HS-27A (cell line): ENCODE results near the gene ATP2A2.
"Not testable (repeated sequence)": the region's sequence is repeated elsewhere in the genome, so short reads cannot be mapped to it uniquely, and the experiment has no call there.

Experiments used
- DNase-seq: peaks from one replicate; pipeline ENCODE4 v3.0.0-alpha.2; 2012; ENCODE audit warnings: low read depth, missing footprints

Gene ATP2A2

DNA sequence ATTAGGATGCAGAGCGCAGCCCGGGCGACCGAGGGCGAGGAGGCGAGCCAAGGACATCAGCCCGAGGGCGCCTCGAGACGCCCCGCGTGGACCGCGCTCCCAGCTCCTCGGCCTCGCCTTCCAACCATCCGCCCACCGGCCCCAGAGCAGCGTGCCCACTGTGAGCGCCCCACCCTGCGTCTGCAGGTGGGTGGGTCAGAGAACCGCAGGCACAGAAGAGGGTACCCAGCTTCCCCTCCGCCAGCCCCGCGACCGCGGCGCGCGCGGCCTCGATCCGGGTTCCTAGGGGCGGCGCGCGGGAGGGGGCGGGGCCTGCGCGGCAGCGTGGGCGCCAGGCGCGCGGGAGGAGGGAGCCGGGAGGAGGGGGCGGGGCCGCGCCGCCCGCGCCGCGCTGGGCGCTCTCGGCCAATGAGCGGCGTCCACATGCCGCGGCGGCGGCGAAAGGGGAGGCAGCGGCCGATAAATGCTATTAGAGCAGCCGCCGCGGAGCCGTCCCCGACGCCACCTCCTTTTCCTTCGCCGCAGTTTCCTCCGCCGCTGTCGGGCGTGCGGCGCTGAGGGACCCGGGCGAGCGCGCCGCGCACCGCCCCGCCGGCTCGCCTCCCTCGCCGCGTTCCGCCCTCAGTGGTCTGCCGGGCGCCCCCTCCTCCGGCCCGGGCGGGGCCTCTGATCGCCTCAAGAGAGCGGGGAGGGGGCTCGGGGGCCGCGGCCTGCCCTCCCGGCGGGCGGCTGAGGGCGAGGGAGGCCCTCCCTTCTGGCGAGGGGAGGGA lies at the start of gene ATP2A2:
ATP2A2 (plus strand) TSS at position 469 of the 770 bp plus-strand sequence. CDS start 543 bp downstream, outside the sequence.
- DNase-seq = no peak

DNA sequence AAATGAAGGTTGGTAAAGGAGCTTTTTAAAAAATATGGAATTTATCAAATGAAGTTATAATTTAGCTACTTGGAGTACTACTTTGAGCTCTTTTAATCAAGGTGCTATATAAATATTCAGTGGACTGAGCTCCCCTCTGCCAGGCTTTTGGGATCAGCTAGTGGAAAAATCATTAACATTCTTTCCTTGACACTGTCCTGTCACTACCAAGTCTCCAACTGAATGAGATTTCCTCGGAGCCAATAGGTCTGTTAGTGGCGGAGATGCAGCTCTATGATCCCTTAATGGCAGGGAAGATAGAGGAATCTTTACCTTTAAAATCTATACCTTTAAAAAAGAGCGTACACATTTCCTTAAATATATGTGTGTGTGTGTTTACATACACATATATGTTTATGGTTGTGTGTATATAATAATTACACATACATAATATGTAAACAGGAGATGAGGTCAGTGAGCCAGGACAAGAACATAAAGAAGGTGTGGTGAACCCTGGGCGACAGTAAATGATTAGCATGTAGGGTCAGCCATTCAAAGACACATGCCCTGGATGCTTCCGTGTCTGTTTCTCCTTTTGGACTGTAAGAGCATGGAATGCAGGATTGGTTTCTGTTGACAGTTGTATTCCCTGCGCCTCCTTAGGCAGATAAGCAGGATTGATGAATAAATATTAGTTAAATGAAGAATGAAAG lies 47.7 kb upstream of the ATP2A2 start:
- no peak for DNase-seq

DNA sequence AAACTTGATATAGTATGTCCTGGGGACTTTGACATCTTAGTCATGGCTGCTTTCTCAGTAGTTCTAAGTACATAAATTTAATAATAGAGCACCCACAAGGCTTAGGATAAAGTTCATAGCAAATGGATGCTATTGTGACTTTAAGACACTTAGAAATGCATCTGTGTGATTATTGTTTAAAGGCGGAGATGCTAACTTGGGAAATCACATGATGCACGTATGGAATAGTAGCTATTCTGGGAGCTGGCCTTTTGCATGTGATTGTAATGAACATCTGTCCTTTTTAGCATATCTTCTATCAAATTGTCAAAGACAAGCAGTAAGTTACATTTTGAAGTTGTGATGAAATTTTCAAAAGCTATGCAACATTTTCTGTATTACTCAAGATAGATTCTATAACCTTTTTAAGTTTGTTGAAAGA lies 46.7 kb upstream of the ATP2A2 start:
- no peak for DNase-seq

DNA sequence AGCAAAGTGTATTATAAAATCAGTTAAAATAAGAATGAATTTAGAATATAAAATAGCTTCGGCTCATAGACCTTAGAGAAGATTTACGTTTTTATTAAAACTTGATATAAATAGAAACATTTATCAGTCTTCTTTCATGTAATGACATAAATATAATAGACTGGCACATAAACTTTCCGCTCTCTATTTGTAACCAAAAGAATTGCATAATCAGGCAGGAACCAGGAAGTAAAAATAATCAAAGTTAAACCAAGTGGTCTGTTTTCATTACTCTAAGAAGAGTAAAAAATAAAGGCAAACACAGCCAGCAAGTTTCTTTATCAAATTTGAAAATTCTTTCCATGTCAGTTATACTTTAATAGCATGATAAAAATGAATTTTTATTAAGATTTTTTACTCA lies 46.3 kb upstream of the ATP2A2 start:
- no peak for DNase-seq

DNA sequence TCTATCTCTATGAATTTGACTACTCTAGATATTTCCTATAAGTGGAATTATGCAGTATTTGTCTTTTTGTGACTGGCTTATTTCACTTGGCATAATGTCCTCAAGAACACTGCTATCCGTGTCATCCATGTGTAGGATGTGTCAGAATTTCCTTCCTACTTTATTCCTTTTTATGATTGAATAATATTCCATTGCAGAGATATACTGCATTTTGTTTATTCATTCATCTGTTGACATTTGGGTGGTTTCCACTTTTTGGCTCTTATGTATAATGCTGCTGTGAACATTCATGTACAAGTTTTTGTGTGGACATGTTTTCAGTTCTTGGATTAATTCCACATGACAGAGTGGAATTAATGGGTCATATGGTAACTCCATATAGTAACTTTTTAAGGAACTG lies 45.7 kb upstream of the ATP2A2 start:
- no peak for DNase-seq

DNA sequence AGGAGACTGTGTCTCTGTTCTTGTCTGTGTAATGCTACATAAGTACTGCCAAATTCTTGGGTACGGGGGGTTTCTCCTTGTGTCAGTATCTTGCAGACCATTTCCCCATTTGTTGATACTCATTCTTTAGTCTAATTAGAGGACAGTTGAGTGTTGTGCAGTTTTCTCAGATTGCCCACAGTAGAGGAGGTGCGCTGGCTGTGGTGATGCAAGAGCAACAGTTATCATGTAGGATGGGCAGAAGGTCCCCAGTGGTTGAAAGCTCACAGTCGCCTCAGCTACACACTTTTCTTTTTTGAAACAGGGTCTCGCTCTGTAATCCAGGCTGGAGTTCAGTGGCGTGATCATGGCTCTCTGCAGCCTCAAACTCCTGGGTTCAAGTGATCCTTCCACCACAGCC lies 37.8 kb upstream of the ATP2A2 start:
- DNase-seq = no peak

DNA sequence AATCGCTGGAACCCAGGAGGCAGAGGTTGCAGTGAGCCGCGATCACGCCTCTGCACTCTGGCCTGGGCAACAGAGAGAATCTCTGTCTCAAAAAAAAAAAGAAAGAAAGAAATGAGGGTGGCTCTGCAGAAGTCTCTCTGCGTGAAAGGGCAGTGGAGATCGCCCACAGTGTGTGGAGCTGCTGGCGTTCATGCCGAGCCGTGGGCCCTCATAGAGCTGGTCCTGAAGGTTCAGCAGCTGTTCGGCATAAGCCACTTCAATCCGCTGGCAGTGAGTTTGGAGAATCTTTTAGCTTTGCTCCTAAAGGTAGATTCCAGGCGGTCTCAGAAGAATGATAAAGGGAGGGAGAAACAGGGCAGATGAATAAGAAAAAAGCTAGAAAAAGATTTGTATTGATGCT lies 36.7 kb upstream of the ATP2A2 start:
- DNase-seq = no peak

DNA sequence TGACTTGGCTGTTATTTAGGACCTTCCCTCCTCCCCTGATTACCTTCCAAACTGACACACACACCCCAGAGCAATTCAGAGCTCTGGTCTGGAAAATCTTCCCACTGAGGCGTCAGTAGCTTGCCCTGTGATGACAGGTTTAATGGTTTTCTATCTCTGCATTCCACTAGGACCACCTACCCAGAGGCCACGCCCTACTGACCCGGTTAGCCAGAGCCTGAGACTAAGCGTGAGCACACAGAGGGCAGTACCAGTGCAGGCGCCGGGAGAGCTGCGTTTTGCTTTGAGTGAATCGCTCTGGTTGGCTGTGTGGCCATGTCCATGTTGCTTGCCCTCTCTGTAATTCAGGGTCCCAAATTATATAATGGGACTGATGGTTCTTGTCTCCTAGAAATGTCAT lies 36.2 kb upstream of the ATP2A2 start:
- DNase-seq = no peak

DNA sequence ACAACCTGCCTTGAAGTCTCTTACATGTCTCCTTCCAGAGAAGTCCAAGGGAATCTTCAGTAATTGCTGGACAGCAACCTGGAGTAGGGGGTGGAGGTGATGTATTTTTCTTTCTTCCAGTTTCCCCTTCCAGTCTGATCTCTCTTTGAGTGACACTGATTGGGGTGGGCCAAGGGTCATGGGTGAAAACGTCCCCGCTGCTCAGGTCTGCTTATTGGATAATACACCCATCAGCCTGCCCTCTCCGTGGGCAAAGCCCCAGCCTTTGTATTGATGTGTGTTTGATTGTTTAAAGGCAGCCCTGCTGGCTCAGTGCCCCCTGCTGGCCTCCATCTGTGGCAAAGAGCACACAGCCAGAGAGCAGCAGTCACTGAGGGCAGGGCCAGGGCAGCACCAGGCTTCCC lies 35.7 kb upstream of the ATP2A2 start:
- DNase-seq = no peak

DNA sequence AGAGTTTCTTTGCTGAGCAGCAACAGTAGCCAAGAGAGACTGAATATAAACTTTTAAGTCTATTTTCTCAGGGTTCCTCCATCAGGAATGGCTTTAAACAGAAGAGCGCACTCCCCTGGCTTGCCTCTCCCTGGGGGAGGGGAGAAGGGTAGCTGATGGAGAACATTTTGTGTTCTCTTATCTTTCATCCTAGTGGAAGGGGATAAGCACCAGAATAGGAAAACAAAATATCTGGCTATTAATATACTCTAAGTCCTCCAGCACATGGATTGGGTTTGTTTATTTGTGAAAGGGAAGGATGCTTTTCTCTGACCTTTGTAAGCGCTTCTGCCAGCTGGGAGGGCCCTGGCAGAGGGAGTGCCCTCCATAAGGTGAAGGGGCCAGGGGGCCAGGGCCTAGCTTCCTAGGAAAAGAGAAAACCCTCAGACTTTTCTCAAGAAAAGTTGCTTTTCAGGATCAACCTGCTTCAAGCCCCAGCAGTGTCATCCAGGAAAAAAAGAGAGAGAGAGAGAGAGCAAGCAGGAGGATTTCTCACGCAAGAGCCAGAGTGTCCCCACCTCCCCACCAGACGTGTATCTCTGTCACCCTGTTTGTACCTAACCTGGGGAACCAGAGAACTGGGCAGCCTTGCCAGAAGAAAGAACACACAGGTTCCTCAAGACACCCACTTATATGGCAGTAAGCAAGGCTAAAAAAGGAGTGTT lies 34.3 kb upstream of the ATP2A2 start:
- no peak for DNase-seq

DNA sequence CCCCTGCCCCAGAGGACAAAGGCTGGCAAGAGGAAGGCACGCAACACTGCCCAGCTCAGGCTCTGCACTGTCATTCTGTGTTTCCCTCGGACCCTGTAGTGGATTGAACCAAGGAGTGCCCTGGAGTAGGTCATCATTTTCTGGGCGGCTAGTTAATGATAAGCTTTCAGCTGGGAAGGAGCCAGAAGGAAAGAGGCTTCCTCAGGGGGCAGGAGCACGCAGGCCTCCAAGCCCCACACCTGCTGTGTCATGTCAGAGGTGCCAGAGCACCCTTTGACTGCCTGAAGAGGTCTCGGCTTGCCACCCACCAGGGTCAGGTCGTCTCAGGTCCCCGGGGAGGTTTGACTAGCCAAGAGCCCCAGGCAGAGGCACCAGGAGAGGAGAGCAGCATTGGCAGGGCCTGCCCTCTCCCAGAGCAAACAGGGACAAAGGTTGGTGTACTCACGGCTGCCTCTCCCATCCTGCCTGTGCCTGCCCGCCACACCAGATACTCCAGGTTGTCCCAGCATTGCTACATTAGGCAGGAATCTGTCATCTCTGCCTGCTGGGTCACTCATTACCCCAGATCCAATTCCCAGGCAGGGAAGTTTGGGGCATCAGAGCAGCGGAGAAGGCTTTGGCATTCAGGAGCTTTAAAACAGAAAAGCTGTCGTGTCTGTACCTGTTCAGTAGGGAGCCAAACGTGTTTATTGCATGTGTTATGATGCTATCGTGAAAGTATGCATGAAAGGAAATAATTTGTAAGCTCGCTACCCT lies 33.5 kb upstream of the ATP2A2 start:
- DNase-seq = no peak

DNA sequence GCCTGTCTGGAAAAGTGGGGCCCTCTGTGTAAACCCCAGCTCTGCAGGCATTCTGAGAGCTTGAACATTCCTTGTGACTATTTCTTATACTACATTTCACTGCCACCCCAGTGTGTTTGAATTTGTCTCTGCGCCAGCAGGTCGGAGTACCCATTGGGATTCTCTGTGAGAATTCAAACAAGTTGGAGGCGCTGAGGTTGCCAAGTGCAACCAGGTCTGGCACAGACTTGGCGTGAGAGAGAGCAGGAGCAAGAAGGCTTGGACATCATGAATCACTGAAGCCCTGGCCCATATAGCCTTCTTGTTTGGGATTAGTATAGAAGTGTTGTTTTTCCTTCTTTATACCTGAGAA lies 33.0 kb upstream of the ATP2A2 start:
- DNase-seq = no peak

DNA sequence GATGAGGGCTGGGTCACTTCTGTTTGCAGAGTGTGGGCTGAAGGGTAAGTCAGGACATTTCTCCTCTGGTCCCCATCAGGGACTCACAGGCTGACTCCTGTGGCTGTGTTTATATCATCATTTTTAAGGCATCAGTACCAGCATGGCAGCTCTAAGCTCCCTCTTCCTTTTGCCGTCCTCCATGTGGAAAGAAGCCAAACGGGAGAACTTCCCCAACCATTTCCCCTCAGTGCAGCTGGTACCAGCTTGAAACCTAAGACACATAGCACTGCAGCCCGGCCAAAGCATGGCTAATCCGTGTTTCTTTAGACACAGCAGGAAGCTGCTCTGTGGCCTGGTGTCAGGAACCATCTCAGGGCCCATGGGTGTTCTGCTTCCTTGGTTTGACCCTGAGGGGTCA lies 31.9 kb upstream of the ATP2A2 start:
- DNase-seq = no peak

DNA sequence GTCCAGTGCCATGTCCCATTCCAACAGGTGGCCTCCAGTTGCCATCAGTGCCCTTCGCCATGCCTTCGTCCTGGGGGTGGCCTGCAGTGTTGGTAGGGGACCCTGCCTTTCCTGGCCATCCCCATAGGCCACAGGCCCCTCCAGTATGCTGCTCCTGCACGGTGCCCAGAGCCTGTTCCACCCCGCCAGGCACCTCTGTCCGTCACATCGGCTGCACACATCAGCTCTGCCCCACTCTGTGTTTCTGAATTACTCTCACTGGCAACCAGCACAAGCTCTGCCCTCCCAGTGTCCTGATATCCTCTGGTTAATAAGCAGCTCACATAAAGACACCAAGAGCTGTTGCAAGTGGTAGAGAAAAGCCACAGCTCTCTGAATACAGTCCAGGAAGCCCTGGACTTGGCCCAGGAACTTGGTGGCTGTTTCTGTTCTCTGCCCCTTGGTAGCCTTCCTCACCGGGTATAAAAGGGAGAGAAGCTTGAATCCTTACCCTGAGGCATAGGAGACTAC lies 31.3 kb upstream of the ATP2A2 start:
- DNase-seq = no peak

DNA sequence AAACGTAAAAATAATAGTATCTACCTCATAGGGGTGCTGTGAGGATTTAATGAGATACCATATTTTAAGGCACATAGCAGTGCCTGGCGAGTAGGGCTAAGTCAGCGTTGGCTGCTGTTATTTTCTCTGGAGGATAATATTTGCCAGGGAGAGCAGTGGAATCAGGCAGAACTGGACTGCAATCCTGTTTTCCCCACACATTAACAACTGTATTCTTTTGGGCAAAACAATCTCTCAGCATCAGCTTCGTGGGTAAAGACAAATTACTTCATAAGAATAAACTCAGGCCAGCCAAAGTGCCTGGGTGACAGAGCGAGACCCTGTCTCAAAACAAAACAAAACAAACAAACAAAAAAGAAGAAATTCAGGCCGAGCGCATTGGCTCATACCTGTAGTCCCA lies 29.7 kb upstream of the ATP2A2 start:
- no peak for DNase-seq

DNA sequence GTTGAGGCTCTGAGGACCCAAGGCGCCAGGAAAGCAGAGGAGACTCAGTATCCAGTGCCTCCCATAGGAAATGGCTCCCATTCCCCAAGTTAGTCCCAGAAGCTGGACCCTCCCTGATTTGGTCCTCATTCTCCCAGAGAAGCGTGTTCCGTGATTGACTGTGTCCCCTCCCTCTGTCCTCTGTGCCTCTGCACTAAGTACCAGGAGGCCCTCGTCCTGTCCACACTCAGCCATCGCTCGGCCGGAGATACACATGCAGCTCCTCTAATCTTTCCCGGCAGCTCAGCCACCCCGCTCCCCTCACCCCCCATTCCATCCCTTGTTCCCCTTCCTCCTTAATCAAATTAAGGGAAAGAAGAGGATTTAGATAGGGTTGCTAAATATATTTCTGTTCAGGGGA lies 28.3 kb upstream of the ATP2A2 start:
- DNase-seq = no peak

DNA sequence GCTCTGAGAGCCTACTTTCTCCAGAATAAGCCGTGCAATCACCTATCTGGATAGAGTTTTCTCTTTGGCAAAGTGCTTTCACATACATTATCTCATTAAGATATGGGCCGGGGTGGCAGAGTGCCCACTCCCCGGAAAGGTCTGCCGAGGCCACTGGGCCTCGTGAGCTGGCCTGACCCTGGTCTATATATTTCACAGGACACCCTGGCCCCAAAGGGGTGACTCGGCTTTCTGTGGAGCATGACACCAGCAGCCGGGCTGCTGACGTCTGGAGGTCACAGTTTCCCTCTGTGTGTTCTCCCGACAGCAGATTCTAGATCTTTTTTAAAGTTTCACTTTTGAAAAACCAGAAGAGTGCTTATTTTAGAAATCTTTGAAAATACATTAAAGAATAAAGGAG lies 27.9 kb upstream of the ATP2A2 start:
- no peak for DNase-seq

DNA sequence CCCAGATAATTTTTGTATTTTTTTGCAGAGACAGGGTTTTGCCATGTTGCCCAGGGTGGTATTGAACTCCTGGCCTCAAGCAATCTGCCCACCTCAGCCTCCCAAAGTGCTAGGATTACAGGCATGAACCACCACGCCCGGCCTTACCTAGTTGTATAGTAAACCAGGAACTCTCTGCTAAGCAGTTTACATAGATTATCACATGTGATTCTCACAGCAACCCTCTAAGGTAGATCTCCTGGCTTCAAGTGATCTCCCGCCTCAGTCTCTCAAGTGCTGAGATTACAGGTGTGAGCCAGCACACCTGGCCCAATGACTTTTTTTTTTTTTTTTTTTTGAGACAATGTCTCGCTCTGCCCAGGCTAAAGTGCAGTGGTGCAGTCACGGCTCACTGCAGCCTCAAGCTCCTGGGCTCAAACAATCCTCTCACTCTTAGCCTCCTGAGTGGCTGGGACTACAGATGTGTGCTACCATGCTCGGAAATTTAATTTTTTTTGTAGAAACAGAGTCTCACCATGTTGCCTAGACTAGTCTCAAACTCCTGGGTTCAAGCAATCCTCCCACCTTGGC lies 26.0 kb upstream of the ATP2A2 start:
- no peak for DNase-seq

DNA sequence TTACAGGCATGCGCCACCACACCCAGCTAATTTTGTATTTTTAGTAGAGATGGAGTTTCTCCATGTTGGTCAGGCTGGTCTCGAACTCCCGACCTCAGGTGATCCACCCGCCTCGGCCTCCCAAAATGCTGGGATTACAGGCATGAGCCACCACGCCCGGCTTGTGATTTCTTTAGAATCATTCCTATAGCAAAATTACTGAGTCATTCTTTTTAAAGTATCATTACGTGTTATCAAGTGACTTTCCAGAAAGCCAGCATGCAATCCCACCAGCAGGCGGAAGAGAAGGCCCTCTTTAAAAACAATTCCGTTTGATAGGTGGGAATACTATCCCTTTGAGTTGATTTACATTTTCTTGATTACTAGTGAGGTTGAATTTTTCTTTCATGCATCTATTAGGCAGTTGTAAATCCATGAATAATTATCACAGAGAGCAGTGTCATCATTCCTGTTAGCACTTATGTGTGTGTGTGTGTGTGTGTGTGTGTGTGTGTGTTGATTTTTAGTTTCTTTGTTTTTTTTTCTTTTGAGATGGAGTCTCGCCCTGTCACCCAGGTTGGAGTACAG lies 25.1 kb upstream of the ATP2A2 start:
- DNase-seq = not testable (repeated sequence)

DNA sequence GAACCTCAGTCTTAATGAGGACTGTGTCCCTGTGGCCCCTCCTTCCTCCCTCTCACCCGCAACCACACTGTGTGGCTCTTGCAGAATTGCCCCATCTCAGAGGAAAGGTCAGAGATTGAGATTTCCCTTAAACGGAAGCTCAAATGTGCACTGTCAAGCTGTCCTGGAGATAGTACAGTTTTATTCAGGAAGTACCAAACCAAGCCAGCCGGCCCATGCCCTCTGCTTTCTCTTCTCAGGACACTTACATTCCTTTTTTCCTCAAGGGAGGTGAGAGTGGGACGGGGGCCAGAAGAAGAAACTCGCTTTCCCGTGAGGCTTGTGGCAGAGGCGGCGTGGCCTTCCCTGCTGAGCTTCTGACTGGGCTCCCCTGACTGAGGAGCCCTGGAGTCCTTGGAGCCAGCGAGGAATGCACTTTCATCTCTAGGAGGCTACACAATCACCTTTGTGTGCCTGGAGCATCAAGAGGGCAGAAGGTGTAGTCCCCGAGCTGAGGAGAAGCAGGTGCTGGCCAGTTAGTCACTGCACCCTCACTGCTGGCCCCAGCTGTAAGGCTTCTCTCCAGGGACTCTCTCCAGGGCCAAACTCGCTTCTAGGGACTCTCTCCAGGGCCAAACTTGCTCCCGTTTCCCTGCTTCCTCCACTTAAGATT lies 24.1 kb upstream of the ATP2A2 start:
- no peak for DNase-seq

DNA sequence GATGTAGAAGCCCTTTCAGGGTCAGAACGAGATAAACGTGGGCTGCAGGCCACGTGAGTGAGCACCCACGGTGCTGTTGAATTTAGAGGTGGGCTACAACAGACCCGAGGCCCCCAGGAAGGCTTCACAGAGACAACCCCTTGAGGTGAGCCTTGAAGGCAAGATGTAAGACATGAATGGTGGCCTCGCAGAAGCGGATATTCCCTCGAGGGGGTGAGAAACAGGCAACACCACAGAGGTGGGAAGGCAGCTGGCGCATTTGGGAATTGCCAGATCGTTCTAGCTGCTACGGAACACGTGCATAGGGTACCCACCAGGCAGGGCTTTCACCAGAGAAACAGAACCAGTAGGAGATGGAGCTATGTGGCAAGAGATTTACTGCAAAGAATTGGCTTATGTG lies 22.6 kb upstream of the ATP2A2 start:
- DNase-seq = no peak
